Thoracic aorta endothelial cell (primary cell): ENCODE results near the gene MYT1. TPM values are rescaled to one million over a fixed set of nuclear protein-coding genes. Genes with fewer than 3 reads are reported as not detected.

ENCODE experiments used
- small RNA-seq: library from RNA; depleted of rRNA; stranded (forward); fragments of <200 nt; gene quantifications from one replicate; pipeline ENCODE3, GENCODE V24; 2012
- total RNA-seq: library from RNA; depleted of rRNA; stranded (reverse); fragments of >200 nt; gene quantifications from 2 replicates; pipeline ENCODE4 v1.2.3, GENCODE V29; 2012

Gene MYT1
- not detected in 2 replicates for total RNA-seq

GRCh38 chr20:64164123-64164836, at the start of gene MYT1:
Gene MYT1 (plus strand): TSS chr20:64164452. CDS start chr20:64198862, 34,410 bp downstream.

GRCh38 chr20:64255361-64256281, 91.4 kb downstream of the MYT1 start, which contains the start of gene PCMTD2:
Gene PCMTD2 (plus strand): TSS chr20:64255748. CDS start chr20:64259966, 4,218 bp downstream.

Small RNA genes within 50 kb of the gene (small RNA-seq; reads per million reads assigned to genes)
- gene AL137028.2, result not detected

Other genes with a start within 250 kb of the MYT1 start
- gene UCKL1, start 208.0 kb upstream of the MYT1 start, total RNA-seq, result 21.4 and 23.3 TPM in 2 replicates
- gene ZNF512B, start 194.5 kb upstream of the MYT1 start, total RNA-seq, result 12.9 and 16.4 TPM in 2 replicates
- gene SAMD10, start 184.8 kb upstream of the MYT1 start, total RNA-seq, result 1.9 and 2.6 TPM in 2 replicates
- gene PRPF6, start 183.3 kb upstream of the MYT1 start, total RNA-seq, result 63.0 and 73.5 TPM in 2 replicates
- gene C20orf204, start 128.3 kb upstream of the MYT1 start, total RNA-seq, result 2.1 and 3.3 TPM in 2 replicates
- gene SOX18, start 114.8 kb upstream of the MYT1 start, total RNA-seq, result 25.5 and 42.1 TPM in 2 replicates
- gene TCEA2, start 101.3 kb upstream of the MYT1 start, total RNA-seq, result 15.6 and 17.3 TPM in 2 replicates
- gene RGS19, start 84.9 kb upstream of the MYT1 start, total RNA-seq, result 17.4 and 21.0 TPM in 2 replicates
- gene OPRL1, start 84.4 kb upstream of the MYT1 start, total RNA-seq, result 0.93 and 1.0 TPM in 2 replicates
- 0.29 and 0.40 TPM in 2 replicates for gene LKAAEAR1, start 80.1 kb upstream of the MYT1 start, total RNA-seq
- gene NPBWR2, start 56.9 kb upstream of the MYT1 start, total RNA-seq, result not detected in 2 replicates
- 41.9 and 46.5 TPM in 2 replicates for gene PCMTD2, start 91.3 kb downstream of the MYT1 start, total RNA-seq